Glomerular endothelial cell (primary cell): ENCODE results near the gene MATN3. TPM values are rescaled to one million over a fixed set of nuclear protein-coding genes. Genes with fewer than 3 reads are reported as not detected.

Source experiments
- DNase-seq: peaks from one replicate; pipeline ENCODE4 v3.0.0-alpha.2; 2011; ENCODE audit warnings: low read depth, low spot score; ENCODE audit errors: extremely low read depth
- total RNA-seq: library from RNA; depleted of rRNA; stranded (reverse); fragments of >200 nt; gene quantifications from 2 replicates; pipeline ENCODE4 v1.2.3, GENCODE V29; 2015

Gene MATN3
- total RNA-seq, 1 donor from 2014 or later: 1.9 TPM

DNA sequence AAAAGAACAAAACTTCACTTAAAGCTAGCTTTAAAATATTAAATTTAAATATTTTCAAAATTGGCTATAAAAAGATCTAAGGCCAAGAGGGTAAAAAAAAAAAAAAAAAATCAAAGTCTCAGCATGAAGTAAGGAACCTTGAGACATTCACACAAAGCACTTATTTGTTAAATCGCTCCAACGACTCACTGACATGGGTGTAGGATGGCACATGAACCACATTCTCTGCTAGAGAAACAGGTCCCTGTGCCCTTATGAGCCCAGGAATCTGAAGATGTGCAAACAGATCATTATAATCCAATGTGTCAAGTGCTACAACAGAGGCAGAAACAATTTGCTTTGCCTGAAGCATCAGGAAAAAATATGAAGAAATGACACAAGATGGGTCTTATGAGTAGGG lies 25.2 kb upstream of the MATN3 start:
- no peak for DNase-seq

DNA sequence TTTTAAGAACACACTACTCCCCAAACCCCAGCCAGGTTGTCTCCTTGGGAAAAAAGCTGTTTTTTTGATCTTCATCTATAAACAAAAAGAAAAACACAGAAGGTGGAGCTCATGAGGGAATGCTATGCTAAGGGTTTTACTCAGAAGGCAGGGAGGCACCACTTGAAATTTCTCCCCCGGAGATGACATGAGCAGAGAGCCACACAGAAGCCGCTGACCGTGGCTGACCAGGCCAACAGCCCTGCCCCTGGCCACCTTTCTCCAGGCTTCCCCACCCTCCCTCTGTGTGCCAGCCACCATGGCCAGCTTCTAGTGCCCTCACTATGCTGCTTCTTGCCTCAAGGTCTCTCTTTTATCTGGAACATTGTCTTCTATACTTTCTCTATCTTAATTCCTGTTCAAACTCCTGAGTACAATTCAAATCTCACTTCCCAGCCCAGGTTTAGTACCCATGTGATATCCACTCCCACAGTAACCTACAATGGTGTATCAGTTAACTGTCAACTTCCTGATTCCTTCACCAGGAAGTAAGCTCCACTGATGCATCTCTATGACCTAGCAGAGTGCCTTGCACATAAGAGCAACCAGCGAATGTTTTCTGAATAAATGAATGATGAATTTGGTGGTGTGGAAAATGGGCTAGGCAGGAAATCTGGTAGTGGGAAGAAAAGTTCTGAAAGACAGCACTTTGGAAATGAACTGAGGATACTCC lies 23.6 kb upstream of the MATN3 start:
- no peak for DNase-seq

DNA sequence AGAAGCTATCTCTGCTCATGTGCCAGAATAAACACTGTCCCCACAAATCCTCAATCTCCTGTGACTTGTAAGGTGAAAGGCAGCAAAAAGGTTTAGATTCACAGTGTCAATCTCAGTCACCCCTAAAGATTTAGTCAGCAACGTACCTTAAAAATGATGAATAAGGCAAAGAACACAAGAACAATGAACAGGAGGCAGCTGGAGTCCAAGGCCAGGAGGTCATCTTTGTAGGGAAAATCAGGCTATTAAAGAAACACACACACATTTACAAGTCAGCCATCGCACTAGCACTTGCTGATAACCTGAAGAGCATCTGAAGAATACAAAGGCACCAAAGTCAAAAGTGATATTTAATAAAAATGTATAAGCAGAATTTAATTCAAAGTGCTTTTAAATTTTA lies 22.4 kb upstream of the MATN3 start:
- no peak for DNase-seq

DNA sequence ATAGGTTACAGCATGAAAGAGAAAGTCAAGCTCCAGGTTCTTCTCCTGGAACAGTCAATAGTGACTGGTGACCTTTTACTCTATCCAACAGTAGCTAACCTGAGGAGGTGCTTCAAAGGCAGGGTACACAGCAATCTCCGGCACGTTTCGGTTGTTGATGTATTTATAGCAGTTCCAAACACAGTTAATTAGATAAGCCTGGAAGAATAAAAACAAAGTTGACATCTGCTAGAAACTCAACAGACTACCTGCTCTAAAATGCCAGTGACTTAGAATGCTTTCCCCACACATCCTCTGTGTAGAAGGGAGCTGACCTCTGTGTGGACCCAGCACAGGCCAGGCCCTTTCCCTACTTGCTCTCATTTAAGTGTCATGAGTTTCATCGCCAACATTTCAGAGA lies 21.8 kb upstream of the MATN3 start:
- DNase-seq: no peak

DNA sequence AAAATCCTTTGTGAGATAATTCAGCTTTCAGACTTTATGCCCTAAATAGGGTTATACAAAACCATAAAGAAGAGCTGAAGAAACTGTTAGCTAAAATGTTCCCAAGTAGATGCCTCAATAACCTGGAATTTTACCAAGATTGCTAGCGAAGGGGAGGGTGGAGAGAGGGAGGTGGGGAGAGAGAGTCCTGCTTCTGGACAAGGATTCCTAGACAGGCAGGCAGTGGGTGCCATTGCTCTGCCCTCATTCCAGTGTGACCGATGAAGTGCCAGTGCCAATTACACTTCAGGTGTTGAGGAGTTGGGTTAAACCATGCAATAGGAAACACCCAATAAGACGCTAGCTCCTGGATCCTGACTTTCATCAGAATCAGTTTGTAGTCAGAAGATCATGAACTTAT lies 20.9 kb upstream of the MATN3 start:
- no peak for DNase-seq

DNA sequence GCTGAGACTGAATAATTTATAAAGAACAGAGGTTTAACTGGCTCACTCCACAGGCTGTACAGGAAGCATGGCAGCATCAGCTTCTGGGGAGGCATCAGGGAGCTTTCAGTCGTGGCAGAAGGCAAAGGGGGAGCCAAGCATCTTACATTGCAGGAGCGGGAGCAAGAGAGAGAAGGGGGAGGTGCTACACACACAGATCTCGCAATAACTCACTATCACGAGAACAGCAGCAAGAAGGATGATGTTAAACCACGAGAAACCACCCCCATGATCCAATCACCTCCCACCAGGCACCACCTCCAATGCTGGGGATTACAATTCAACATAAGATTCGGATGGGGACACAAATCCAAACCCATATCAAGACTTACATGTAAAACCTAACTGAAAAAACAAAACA lies 17.8 kb upstream of the MATN3 start:
- DNase-seq: no peak

DNA sequence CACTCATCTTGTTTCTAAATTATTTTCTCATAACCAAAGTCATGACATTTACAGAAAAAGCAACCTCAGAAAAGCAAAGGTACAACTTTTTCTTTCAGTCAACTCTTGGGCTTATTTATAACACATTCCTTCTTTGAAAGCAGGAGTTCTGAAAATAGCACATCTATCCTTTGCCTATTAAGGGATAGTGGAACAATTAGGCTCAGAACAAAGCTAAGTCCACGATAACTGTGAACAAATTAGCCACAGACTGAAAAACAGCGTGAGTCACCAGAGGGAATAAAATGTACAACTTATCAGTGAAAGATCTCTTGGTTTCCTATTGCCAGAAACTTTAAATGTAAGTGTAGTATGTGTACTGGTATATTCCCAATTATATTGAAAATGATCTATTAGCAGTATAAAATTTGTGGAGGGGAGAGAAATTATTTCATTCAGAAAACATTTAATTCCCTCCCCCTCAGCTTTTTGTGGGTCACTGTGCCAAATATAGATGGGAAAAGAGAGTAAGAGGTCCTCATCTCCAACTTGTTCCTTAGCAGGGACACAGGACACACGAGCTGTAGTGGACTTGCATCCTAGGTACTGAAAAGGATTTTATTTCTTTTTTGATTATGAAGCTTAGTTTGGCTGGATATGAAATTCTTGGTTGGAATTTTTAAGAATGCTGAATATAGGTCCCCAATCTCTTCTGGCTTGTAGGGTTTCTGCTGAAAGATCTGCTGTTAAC lies 15.4 kb upstream of the MATN3 start:
- no peak for DNase-seq

DNA sequence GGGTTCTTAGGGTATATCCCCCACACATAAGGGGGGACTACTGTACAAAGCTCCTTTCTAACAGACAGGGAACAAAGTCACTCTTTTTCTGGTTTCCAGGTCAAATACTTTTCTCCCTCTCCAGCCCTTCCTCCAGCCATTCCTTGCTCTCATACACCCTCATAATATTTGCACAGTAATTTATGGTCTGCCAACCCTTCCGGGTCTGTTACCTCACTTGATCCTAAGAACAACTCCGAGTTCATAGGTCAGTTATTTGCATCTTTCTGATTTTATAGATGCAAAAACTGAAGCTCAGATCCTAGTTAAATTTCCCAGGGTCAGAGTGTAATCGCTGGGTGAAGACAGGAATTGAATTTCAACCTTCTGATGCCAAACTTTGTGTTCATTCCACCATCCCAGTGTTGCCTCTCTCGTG lies 14.8 kb upstream of the MATN3 start:
- no peak for DNase-seq

DNA sequence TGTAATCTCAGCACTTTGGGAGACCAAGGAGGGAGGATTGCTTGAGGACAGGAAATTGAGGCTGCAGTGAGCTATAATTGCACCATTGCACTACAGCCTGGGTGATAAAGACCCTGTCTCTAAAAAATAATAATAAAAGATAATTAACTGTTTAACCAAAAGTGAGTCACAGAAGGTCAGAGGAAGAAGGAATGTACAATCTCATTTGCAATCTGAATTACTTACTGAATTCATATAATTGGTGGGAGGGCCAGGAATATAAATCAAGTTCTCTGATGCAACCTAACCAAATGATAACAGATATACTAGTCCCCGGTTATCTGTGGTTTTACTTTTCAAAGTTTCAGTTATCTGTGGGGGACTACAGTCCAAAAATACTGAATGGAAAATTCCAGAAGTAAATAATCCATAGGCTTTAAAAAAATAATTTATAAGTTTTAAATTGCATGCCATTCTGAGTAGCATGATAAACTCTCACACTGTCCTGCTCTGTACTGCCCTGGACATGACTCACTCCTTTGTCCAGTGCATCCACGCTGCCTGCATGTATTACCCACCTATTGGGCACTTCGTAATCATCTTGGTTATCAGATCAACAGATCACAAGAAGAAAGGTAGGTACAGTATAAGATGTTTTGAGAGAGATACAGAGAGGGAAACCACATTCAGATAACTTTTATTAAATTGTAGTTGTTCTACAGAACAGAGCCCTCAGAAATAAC lies 12.8 kb upstream of the MATN3 start:
- no peak for DNase-seq

DNA sequence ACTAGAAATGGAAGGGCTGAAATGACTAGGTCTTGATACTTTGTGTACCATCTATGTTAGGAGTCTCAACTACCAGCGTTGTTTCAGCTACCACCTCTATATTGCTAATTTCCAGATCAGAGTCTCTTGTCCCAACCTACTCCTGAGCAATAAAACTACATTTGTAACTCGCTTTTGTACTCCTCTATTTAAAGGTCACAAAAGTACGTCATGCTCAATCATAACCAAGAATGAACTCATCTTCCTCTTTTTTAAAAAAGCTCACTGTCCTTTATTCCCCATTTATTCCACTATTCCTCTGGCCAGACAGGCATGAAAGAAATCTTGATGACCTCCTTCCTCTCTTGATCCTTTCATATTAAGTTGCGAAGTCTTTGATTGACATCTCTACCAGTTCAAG lies 11.2 kb upstream of the MATN3 start:
- DNase-seq: no peak

DNA sequence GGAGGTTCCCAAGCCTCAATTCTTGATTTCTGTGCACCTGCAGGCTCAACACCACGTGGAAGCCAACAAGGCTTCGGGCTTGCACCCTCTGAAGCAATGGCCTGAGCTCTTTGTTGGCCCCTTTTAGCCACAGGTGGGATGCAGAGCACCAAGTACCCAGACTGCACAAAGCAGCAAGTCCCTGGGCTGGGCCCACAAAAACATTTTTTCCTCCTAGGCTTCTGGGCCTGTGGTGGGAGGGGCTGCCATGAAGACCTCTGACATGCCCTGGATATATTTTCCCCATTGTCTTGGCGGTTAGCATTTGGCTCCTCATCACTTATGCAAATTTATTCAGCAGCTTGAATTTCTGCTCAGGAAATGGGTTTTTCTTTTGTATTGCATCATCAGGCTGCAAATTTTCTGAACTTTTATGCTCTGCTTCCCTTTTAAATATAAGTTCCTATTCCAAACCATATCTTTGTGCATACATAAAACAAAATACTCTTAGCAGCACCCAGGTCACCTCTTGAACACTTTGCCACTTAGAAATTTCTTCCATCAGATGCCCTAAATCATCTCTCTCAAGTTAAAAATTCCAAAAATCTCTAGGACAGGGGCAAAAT lies 9.0 kb upstream of the MATN3 start:
- no peak for DNase-seq

DNA sequence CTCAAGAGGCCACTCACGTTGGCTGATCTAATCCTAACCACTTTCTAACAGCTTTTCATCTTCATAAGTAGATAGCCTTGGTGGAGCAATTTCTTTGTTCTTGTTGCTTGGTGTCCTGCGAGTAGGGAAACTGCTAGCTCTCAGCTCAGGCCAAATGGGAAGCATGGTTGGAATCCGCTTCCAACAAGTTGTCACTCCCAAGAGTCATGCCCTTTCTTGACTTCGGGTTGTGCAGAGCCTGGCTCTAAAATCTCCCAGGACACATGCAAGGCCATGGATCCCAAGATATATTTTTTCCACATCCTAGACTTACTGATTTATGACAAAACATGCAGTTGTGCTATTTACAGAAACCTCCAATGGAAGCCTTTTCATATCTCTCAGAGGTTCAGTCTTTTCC lies 7.3 kb upstream of the MATN3 start:
- DNase-seq: no peak

DNA sequence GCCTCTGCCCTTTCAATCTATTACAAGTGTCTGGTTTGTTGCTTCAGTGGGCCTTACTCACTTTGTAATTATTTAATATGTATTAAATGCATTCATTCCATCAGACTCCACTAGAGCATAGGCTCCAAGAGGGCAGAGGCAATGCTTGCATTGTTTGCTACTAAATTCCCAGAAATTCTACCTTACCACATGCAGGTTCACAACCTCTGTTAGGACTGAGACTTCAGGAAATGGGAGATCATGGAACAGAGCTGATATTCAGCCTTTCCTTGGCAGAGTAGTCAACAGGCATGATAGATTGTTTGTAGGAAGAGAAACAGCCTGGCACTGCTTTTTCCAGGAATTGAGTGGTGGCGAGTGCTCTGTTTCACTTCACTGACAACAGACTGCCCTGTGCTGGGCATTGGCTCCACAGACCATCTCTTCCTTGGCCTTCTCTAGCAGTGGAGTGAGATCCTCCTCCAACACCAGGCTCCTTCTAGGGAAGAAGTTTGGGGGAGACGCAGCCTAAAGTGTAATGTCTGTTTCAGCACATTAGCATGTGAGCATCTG lies 6.2 kb upstream of the MATN3 start:
- no peak for DNase-seq

DNA sequence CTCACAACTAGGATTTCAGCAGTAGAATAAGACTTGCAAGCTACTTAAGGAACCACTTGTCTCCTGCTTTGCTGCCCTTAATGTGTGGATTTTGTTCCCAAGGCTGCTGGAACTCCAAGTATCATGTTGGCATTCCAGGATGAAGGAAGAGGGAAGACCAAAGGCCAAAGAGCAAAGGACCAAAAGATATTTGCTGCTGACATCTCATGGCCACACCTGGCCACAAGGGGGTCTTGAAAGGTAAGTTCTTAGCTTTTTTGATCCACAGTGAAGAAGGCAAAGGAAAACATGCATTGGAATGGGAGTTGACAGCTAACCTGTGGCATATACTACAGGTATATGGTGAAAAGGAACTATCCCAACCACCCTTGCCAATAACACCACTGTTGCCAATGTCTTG lies 3.9 kb upstream of the MATN3 start:
- DNase-seq: no peak

DNA sequence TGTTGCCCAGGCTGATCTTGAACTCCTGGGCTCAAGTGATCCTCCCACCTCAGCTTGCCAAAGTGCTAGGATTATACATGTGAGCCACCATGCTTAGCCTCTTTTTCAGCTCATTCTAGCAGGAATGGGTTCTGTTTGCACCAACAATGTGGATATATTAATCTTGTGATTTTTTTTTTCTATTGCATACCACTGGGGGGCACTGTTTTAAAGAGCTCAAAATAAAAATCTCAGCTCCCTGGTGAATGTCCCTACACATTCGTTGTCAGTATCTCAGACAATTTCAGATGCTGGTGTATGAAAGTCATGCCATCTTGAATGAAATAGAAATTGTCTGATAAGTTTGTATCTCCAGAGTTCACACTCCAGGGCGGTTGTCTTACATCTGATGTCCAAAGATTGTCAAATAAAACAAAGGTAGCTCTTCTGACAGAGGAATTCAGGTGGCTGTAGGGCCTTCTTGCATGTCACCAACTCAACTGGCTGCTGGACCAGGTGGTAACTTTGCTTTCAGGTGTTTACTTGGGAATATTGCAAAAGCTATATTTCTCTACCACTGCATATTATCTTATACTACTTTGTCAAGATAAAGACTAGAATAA lies 3.1 kb upstream of the MATN3 start:
- no peak for DNase-seq

DNA sequence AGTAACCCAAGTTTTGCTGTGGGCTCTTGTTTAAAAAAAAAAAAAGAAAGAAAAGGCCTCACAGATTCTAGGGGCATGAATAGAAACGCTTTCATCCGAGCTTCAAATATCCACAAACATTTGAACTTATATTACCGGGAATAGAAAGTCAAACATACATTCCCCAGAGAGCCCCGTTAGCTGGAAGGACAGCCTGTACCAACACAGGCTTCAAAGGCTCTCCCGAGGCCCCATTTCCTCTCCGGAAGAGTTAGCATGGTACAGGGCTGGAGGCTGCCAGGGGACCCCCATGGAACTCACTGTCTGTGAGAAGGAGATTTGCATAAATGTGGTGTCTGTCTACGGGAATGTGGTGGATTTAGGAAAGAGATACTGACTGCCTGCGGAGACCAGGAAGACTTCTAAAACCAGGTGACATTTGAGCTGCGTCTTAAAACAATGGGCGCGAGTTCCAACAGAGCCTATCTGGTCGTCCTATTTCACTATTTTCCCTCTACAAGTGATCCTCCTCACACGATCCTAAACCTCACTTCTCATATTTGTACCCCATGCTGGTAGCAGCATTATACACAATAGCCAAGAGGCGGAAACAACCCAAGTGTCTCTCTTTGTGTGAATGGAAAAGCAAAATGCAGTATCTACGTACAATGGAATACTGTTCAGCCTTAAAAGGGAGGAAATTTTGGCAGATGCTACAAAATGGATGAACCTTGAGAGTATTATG lies 820 bp upstream of the MATN3 start:
- no peak for DNase-seq

DNA sequence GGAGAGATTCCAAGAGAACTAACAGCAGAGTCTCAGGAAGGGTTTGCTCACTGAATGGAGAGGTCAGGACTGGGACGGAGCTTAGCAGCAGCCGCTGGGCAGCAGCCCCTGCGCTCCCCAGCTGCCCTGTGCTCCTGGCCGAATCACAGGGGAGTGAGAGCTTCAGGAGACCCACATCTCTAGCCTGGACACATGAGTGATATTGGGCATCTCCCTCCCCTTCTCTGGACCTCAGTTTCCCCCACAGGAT lies 511 bp downstream of the MATN3 start:
- no peak for DNase-seq

DNA sequence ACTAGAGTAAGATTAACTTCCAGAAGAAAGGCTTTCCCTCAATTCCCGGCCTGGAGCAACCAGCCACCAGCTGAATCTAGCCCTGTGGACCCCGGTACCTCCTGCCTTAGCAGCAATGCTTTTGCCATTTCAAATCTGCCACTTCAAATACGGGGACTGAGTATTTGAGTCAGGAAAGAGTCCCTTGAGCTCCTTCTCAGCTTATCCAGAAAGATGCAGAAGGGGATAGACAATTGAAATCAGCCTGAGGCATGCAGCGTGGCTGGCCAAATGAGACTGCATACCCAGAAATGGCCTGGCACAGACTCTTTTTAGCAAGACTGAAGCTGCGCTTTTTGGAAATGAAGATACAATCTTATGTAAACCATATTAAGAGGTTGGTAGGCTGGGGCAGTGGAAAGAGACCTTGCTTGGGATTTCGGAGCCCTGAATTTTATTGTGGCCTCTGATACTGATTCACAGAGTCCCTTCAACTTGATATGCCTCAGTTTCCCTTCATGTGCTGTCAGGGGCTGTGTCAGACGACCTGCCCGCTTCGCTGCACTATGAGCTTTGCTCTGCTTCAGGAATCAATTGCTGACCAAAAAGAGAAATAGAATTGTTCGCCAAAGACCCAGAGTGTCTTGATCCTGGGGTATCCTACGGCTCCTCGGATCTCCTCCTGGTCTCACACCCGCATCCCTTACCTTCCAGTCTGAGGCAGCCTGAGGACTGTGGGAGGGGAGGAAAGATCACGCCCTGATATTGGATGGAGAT lies 1.0 kb downstream of the MATN3 start:
- no peak for DNase-seq

DNA sequence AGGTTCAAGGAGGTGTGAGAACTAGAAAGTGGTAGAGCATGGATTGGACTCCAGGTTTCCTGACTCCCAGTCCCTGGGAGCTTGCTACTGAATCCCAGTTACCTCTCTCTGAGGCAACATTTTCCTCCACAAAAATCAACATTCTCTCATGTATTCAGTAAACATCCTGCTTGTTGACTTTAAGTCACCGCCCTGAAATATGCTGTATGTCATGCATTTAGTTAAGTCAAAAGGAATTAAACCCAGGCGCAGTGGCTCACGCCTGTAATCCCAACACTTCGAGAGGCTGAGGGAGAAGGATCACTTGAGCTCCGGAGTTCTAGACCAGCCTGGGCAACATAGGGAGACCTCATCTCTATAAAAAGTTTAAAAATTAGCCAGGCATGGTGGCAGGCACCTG lies 3.8 kb downstream of the MATN3 start:
- no peak for DNase-seq
